Measurements from ENCODE around the gene NPBWR2. TPM values are rescaled to one million over a fixed set of nuclear protein-coding genes. Genes with fewer than 3 reads are reported as not detected.

The NPBWR2 gene
- total RNA-seq, 2 donors from 2014 or later = not detected

- Mint-ChIP-seq H3K27ac (no peak overlapping the region), H3K36me3 (ENCODE audit: low read depth) (no peaks in the 10 kb centered on the region), H3K27me3 (peaks cover 4% of the 10 kb centered on the region), H3K9me3 (peaks cover 11% of the 10 kb centered on the region), H3K4me1 (no peaks in the 10 kb centered on the region), H3K4me3 (no peak overlapping the region)
- no peak for ATAC-seq (replicated peaks)
Observed at GRCh38 chr20:64146936-64147477, 39.6 kb upstream of the NPBWR2 start.

DNA sequence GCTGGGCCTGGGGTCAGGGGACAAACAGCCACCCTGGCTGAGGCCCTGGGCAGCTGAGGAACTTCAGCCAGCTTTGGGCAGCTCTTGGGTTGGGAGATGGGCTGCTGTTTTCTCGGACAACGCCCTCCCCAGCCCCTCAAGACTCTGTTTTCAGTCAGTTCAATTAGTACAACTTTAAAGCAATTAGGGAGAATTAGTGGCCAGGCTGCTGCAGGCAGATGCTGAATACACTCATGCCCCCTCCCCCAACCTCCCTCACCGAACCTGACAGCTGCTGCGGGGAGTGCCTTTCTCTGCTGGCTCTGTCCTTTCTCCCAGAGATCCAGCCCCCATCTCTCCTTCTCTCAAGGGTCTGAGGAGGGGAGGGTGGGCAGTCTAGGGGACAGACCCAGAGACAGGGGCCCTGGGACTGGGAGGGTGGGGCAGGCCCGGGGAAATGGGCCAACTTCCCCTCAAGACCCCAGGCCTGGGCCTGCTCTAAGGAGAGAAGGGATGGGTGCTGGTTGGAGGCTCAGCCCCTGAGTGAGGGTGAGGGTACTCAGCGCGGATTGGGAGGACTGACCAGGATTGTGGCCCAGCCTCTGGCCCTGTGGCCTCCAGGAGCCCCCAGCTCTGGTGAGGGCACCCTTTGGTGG, 39.1 kb upstream of the NPBWR2 start:
- ATAC-seq (replicated peaks) = no peak
- Mint-ChIP-seq H3K27ac (no peak overlapping the region), H3K4me3 (no peak overlapping the region), H3K4me1 (no peaks in the 10 kb centered on the region), H3K9me3 (peaks cover 11% of the 10 kb centered on the region), H3K27me3 (peaks cover 4% of the 10 kb centered on the region), H3K36me3 (ENCODE audit: low read depth) (no peaks in the 10 kb centered on the region)

DNA sequence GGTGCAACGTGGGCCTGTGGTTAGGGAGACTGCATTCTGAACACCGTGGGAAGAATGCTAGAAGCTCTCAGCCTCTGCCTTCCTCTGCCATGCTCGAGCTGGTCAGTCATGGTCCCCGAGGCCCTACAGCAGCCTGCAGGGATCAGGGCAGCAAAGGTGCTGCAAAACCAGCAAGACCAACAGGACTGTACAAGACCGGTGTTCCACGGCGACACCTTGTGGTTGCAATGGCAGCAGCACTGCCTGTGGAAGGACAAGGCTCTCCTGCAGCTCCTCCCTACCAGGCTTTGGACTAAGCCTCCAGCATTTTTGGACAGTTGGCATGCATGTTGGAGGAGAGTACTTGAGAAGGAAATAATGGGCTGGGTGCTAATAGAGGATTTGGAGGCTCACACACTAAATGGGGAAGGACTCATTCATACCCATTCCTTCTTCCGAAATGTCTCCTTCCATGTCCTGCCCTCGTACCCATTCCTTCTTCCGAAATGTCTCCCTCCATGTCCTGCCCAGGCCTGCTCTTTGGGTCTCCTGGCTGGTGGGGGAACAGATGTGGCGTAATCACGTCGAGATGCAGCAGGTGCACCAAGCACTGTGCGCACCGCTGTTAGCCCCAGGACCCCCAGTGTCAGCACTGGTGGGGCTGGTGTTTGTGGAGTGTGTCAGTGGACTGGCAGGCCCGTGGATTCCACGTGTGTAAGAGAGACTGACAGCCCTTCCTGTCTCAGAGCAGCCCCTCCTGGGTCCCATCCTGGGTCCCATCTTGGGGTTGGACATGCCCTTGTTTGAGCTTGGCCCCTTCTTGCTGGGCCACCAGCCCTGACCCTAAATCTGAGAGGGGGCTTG, 38.3 kb upstream of the NPBWR2 start:
- Mint-ChIP-seq H3K4me3 (no peak overlapping the region), H3K27ac (no peak overlapping the region), H3K36me3 (ENCODE audit: low read depth) (no peaks in the 10 kb centered on the region), H3K27me3 (peaks cover 4% of the 10 kb centered on the region), H3K9me3 (peaks cover 11% of the 10 kb centered on the region), H3K4me1 (no peaks in the 10 kb centered on the region)
- no peak for ATAC-seq (replicated peaks)

DNA sequence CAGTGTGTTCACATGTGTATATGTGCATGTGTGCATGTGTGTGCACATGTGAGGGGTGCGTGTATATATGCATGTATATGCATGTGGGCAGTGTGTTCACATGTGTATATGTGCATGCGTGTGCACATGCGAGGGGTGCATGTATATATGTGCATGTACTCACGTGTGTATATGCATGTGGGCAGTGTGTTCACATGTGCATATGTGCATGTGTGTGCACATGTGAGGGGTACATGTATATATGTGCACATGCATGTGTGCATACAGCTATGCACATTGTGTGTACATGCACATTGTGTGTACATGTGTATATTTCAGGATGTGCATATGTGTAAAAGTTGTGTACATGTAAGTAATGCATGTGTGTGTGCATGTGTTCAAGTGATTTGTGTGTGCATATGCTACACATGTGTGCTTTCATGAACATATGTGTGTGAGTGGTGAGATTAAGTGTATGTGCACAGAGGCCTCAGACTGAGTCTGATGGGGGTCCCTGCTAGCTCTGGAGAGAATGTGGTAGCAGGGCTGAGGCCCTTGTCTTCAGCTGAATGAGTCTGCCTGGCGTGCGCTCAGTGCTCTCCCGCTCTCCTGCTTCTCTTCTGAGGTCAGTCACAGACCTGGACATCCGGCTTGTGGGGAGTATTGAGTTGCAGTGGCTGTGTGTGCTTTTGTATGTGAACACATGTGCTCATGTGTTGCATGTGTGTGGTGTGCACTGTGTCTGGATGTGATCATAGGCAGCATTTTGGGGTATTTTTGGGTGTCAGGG, 37.0 kb upstream of the NPBWR2 start:
- Mint-ChIP-seq H3K36me3 (ENCODE audit: low read depth) (no peaks in the 10 kb centered on the region), H3K4me3 (no peak overlapping the region), H3K4me1 (no peaks in the 10 kb centered on the region), H3K27ac (no peak overlapping the region), H3K9me3 (peaks cover 11% of the 10 kb centered on the region), H3K27me3 (peaks cover 4% of the 10 kb centered on the region)
- ATAC-seq (replicated peaks) = no peak

GRCh38 chr20:64143018-64143801, 35.8 kb upstream of the NPBWR2 start:
- Mint-ChIP-seq H3K36me3 (ENCODE audit: low read depth) (no peaks in the 10 kb centered on the region), H3K27ac (no peak overlapping the region), H3K4me1 (no peaks in the 10 kb centered on the region), H3K27me3 (peaks cover 4% of the 10 kb centered on the region), H3K9me3 (peaks cover 11% of the 10 kb centered on the region), H3K4me3 (no peak overlapping the region)
- ATAC-seq (replicated peaks) = no peak

GRCh38 chr20:64142590-64142989, 35.2 kb upstream of the NPBWR2 start:
- ATAC-seq (replicated peaks) = no peak
- Mint-ChIP-seq H3K27me3 (peaks cover 4% of the 10 kb centered on the region), H3K4me1 (no peaks in the 10 kb centered on the region), H3K4me3 (no peak overlapping the region), H3K27ac (no peak overlapping the region), H3K9me3 (peaks cover 11% of the 10 kb centered on the region), H3K36me3 (ENCODE audit: low read depth) (no peaks in the 10 kb centered on the region)

- Mint-ChIP-seq H3K4me1 (no peaks in the 10 kb centered on the region), H3K9me3 (peaks cover 11% of the 10 kb centered on the region), H3K27me3 (peaks cover 4% of the 10 kb centered on the region), H3K36me3 (ENCODE audit: low read depth) (no peaks in the 10 kb centered on the region), H3K27ac (no peak overlapping the region), H3K4me3 (no peak overlapping the region)
- no peak for ATAC-seq (replicated peaks)
Observed at GRCh38 chr20:64140956-64141355, 33.6 kb upstream of the NPBWR2 start.

DNA sequence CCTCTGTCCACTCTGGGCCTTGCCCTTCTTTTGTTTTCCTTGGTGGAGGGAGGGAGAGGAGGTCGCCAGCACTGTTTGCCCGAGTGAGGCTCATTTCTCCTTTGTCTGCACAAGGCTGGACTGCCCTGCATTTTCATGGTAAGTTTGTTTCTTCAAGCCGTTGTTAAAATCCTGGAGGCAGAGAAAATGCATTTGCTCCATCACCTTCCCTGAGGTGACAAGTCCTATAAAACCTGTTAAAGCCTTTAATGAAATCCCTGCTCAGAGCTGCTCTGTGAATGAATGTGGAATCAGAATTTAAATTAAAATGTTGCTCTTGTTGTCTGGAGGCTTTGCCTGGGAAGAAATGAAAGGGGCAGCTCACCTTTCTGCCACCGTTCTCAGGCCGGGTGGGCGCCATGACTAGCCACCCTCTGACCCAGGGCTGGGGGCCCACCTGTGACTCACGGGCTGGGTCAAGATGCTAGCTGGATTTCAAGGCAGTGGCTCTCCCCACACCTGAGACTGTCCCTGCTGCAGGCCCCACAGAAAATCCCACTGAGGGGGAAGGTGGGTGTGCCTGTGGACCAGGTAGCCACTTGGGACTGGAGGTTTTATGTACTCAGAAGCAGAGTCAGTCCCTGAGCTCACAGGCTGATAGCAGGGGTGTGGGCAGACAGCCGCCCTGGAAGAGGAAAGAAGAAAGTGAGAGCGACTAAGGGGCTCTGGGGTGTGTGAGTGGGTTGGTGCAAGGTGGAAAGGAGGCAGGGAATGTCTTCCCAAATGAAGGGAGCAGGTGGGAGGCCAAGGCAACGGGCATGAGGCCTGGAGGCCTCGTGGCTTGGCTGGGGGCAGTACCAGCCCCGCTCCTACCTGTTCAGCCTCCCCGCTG, 32.9 kb upstream of the NPBWR2 start:
- no peak overlapping the region for H3K27ac Mint-ChIP-seq
- ATAC-seq (replicated peaks) = no peak
- H3K9me3 Mint-ChIP-seq = peaks cover 11% of the 10 kb centered on the region
- no peaks in the 10 kb centered on the region for H3K36me3 Mint-ChIP-seq (ENCODE audit: low read depth)
- H3K27me3 Mint-ChIP-seq = peaks cover 4% of the 10 kb centered on the region
- H3K4me3 Mint-ChIP-seq = no peak overlapping the region
- no peaks in the 10 kb centered on the region for H3K4me1 Mint-ChIP-seq

GRCh38 chr20:64139199-64140060, 32.1 kb upstream of the NPBWR2 start:
- Mint-ChIP-seq H3K4me3 (no peak overlapping the region), H3K36me3 (ENCODE audit: low read depth) (no peaks in the 10 kb centered on the region), H3K9me3 (peaks cover 3% of the 10 kb centered on the region), H3K4me1 (no peaks in the 10 kb centered on the region), H3K27ac (no peak overlapping the region), H3K27me3 (peaks cover 4% of the 10 kb centered on the region)
- ATAC-seq (replicated peaks) = no peak

GRCh38 chr20:64138276-64138815, 31.0 kb upstream of the NPBWR2 start:
- Mint-ChIP-seq H3K4me1 (no peaks in the 10 kb centered on the region), H3K4me3 (no peak overlapping the region), H3K36me3 (ENCODE audit: low read depth) (no peaks in the 10 kb centered on the region), H3K27ac (no peak overlapping the region), H3K27me3 (peaks cover 4% of the 10 kb centered on the region), H3K9me3 (no peaks in the 10 kb centered on the region)
- ATAC-seq (replicated peaks) = no peak

DNA sequence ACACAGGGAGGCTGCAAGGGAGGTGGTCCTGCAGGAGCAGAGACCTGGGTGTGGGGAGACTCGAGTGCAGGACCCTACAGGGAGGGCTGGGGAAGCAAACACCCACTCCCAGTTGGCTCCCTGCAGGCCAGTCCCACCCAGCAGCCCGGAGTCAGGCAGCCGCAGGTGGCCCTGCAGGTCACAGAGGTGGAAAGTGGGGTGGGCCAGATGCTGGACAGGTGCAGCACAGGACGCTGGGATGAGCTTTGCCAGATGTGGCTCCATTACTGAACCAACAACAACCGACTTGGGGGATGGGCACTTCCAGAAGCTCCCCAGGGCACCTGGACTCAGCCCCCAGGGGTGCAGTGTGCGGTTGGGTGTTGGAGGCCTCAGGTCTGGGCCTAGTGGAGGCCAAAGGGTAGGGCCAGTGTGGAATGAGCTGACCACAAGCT, 30.2 kb upstream of the NPBWR2 start:
- Mint-ChIP-seq H3K27me3 (peaks cover 4% of the 10 kb centered on the region), H3K9me3 (no peaks in the 10 kb centered on the region), H3K4me3 (no peak overlapping the region), H3K4me1 (no peaks in the 10 kb centered on the region), H3K27ac (no peak overlapping the region), H3K36me3 (ENCODE audit: low read depth) (no peaks in the 10 kb centered on the region)
- no peak for ATAC-seq (replicated peaks)

GRCh38 chr20:64136004-64136710, 28.8 kb upstream of the NPBWR2 start:
- Mint-ChIP-seq H3K4me3 (no peak overlapping the region), H3K4me1 (no peaks in the 10 kb centered on the region), H3K27ac (no peak overlapping the region), H3K27me3 (no peaks in the 10 kb centered on the region), H3K9me3 (no peaks in the 10 kb centered on the region), H3K36me3 (ENCODE audit: low read depth) (no peaks in the 10 kb centered on the region)
- no peak for ATAC-seq (replicated peaks)

Measured in activated T-helper 17 cell treated with anti-CD3 and anti-CD28 coated beads, Interleukin-2, amount 50 U/mL, for 72 hours (primary cell).